Vagina (tissue), 2 donors: ENCODE results near the gene RAC3.

Experiments
- CTCF ChIP-seq, 3 experiments: fragments of 450-650 bp in 2 of 3; fragments of 200-600 bp in 1 of 3; sonication (generic) in 1 of 3; IDR thresholded peaks; one replicate each; pipeline ENCODE4 v1.5.1; 2017 to 2019; ENCODE audit warnings: antibody characterized with exemption in 3 of 3, mild to moderate bottlenecking in 2 of 3, moderate library complexity in 2 of 3
- POLR2AphosphoS5 ChIP-seq, 2 donors: sonication (generic); formaldehyde crosslinking; IDR thresholded peaks; one replicate each; pipeline ENCODE4 v1.9.0; 2017; ENCODE audit warnings: antibody characterized with exemption in 2 of 2, mild to moderate bottlenecking in 2 of 2, low read depth in 1 of 2; ENCODE audit not compliant: insufficient read depth in 1 of 2

- no peak for TF ChIP-seq CTCF (IDR thresholded peaks at IDR 0.05)
- TF ChIP-seq POLR2AphosphoS5 (IDR thresholded peaks at IDR 0.05; ENCODE audit: insufficient read depth in 1 of 2, low read depth in 1 of 2) = no peak
Observed at GRCh38 chr17:82047379-82047778, 15.9 kb downstream of the RAC3 start.
